ENCODE results near the gene KDM6A. TPM values are rescaled to one million over a fixed set of nuclear protein-coding genes. Genes with fewer than 3 reads are reported as not detected.
"Not testable (repeated sequence)": the region's sequence is repeated elsewhere in the genome, so short reads cannot be mapped to it uniquely, and the experiment has no call there.

Gene KDM6A
- total RNA-seq, 1 experiment from 2014 or later, result 45.0 TPM

DNA sequence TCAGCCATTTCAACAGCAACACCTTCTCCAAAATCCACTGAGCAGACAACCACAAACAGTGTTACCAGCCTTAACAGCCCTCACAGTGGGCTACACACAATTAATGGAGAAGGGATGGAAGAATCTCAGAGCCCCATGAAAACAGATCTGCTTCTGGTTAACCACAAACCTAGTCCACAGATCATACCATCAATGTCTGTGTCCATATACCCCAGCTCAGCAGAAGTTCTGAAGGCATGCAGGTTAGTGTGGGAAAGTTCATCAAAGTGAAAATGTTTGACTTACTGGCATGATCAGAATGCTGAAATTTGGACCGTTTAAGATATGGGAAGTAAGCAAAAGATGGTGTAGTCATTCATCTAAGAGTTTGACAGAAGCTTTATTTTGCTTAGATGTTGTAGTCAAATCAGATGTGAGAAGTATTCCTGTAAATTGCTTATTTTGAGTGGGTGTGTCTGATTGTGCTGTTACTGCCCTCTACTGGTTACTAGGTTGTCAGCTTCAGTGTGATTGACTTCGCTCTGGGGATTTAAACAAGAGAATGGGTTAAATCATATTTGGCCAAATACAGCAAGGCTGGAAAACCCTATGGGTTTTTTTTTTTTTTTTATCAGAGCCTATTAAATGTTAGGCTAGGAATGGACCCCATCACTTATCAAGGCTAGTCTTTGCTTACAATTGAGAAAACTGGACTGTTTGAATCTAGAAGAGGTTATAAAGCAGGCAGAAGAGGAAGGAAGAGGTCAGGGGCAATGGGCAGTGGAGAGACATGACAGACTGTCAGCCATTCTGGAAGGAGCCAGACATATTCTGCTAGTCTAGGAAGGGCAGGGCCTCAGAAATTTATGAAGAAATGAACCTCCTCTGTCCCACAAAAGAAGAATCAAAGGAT, 197.4 kb downstream of the KDM6A start (continued):
- TF ChIP-seq, protein P1, sequence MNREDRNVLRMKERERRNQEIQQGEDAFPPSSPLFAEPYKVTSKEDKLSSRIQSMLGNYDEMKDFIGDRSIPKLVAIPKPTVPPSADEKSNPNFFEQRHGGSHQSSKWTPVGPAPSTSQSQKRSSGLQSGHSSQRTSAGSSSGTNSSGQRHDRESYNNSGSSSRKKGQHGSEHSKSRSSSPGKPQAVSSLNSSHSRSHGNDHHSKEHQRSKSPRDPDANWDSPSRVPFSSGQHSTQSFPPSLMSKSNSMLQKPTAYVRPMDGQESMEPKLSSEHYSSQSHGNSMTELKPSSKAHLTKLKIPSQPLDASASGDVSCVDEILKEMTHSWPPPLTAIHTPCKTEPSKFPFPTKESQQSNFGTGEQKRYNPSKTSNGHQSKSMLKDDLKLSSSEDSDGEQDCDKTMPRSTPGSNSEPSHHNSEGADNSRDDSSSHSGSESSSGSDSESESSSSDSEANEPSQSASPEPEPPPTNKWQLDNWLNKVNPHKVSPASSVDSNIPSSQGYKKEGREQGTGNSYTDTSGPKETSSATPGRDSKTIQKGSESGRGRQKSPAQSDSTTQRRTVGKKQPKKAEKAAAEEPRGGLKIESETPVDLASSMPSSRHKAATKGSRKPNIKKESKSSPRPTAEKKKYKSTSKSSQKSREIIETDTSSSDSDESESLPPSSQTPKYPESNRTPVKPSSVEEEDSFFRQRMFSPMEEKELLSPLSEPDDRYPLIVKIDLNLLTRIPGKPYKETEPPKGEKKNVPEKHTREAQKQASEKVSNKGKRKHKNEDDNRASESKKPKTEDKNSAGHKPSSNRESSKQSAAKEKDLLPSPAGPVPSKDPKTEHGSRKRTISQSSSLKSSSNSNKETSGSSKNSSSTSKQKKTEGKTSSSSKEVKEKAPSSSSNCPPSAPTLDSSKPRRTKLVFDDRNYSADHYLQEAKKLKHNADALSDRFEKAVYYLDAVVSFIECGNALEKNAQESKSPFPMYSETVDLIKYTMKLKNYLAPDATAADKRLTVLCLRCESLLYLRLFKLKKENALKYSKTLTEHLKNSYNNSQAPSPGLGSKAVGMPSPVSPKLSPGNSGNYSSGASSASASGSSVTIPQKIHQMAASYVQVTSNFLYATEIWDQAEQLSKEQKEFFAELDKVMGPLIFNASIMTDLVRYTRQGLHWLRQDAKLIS (CRISPR knock-in tag; IDR thresholded peaks at IDR 0.05; ENCODE audit: borderline replicate concordance), result no peak
- no peak for TF ChIP-seq ZNF138 (CRISPR knock-in tag; conservative IDR thresholded peaks at IDR 0.05)
- TF ChIP-seq, protein P2, sequence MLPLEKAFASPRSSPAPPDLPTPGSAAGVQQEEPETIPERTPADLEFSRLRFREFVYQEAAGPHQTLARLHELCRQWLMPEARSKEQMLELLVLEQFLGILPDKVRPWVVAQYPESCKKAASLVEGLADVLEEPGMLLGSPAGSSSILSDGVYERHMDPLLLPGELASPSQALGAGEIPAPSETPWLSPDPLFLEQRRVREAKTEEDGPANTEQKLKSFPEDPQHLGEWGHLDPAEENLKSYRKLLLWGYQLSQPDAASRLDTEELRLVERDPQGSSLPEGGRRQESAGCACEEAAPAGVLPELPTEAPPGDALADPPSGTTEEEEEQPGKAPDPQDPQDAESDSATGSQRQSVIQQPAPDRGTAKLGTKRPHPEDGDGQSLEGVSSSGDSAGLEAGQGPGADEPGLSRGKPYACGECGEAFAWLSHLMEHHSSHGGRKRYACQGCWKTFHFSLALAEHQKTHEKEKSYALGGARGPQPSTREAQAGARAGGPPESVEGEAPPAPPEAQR (CRISPR knock-in tag; IDR thresholded peaks at IDR 0.05), result no peak
- TF ChIP-seq, protein P3, sequence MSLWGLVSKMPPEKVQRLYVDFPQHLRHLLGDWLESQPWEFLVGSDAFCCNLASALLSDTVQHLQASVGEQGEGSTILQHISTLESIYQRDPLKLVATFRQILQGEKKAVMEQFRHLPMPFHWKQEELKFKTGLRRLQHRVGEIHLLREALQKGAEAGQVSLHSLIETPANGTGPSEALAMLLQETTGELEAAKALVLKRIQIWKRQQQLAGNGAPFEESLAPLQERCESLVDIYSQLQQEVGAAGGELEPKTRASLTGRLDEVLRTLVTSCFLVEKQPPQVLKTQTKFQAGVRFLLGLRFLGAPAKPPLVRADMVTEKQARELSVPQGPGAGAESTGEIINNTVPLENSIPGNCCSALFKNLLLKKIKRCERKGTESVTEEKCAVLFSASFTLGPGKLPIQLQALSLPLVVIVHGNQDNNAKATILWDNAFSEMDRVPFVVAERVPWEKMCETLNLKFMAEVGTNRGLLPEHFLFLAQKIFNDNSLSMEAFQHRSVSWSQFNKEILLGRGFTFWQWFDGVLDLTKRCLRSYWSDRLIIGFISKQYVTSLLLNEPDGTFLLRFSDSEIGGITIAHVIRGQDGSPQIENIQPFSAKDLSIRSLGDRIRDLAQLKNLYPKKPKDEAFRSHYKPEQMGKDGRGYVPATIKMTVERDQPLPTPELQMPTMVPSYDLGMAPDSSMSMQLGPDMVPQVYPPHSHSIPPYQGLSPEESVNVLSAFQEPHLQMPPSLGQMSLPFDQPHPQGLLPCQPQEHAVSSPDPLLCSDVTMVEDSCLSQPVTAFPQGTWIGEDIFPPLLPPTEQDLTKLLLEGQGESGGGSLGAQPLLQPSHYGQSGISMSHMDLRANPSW (CRISPR knock-in tag; conservative IDR thresholded peaks at IDR 0.05; ENCODE audit: low read depth), result no peak
- TF ChIP-seq NFE2L1 (CRISPR knock-in tag; IDR thresholded peaks at IDR 0.05), result no peak
- no peak for TF ChIP-seq MYBL2 (CRISPR knock-in tag; IDR thresholded peaks at IDR 0.05)
- TF ChIP-seq ZNF416 (CRISPR knock-in tag; IDR thresholded peaks at IDR 0.05), result no peak

DNA sequence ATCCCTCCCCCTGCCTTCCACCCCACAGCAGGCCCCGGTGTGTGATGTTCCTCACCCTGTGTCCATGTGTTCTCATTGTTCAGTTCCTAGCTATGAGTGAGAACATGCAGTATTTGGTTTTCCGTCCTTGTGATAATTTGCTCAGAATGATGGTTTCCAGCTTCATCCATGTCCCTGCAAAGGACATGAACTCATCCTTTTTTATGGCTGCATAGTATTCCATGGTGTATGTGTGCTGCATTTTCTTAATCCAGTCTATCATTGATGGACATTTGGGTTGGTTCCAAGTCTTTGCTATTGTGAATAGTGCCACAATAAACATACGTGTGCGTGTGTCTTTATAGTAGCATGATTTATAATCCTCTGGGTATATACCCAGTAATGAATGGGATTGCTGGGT, 200.0 kb downstream of the KDM6A start:
- CTCF ChIA-PET; H3K4me3 Mint-ChIP-seq; H3K9me3 Mint-ChIP-seq; H3K27ac Mint-ChIP-seq; DNase-seq (ENCODE audit: low spot score); H3K27me3 Mint-ChIP-seq (ENCODE audit: low read depth); POLR2A ChIA-PET; H3K4me1 Mint-ChIP-seq; ATAC-seq: not testable (repeated sequence)
- peaks cover 30% of the 10 kb centered on the region for H3K36me3 Mint-ChIP-seq

DNA sequence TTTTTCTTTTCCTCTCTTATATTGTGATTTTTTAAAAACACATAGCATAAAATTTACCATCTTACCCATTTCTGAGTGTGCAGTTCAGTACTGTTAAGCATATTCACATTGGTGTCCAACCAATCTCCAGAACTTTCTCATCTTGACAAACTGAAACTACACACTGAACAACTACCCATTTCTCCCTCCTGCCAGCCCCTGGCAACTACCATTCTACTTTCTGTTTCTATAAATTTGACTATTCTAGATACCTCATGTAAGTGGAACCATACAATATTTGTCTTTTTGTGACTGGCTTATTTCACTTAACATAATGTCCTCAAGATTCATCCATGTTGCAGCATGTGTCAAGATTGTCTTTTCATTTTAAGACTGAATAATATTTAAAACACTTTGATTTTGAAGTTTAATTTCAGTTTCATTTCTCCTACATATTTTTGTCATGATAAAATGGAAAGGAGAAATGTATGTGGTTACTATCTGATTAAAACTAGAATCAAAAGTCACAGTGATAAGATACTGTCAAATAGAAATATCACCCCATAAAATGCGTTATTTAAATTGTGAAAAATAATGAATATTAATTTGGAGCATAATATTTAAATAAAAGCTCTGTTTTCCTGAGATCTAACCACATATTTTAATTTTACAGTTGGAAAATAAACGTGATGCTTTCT, 204.9 kb downstream of the KDM6A start:
- ATAC-seq (no peak), DNase-seq (ENCODE audit: low spot score) (no peak)
- CTCF ChIA-PET, result no interaction called here
- Mint-ChIP-seq H3K27me3 (ENCODE audit: low read depth) (no peaks in the 10 kb centered on the region), H3K4me3 (no peak overlapping the region), H3K4me1 (no peaks in the 10 kb centered on the region), H3K9me3 (no peaks in the 10 kb centered on the region), H3K36me3 (peaks cover 31% of the 10 kb centered on the region), H3K27ac (peak overlapping the region; percentile 76; the same call in 1 of the 2 replicates)
- POLR2A ChIA-PET, result no interaction called here
- TF ChIP-seq FOXP1 (CRISPR knock-in tag; IDR thresholded peaks at IDR 0.05; ENCODE audit: borderline replicate concordance), result no peak
- no peak for TF ChIP-seq ATF1 (CRISPR knock-in tag; IDR thresholded peaks at IDR 0.05)
- TF ChIP-seq, protein P4, sequence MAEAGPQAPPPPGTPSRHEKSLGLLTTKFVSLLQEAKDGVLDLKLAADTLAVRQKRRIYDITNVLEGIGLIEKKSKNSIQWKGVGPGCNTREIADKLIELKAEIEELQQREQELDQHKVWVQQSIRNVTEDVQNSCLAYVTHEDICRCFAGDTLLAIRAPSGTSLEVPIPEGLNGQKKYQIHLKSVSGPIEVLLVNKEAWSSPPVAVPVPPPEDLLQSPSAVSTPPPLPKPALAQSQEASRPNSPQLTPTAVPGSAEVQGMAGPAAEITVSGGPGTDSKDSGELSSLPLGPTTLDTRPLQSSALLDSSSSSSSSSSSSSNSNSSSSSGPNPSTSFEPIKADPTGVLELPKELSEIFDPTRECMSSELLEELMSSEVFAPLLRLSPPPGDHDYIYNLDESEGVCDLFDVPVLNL (CRISPR knock-in tag; IDR thresholded peaks at IDR 0.05; ENCODE audit: borderline replicate concordance, low read depth), result no peak
- no peak for TF ChIP-seq NR2C2 (CRISPR knock-in tag; IDR thresholded peaks at IDR 0.05)
- TF ChIP-seq NR1H2 (CRISPR knock-in tag; IDR thresholded peaks at IDR 0.05), result no peak
- no peak for TF ChIP-seq ZNF671 (CRISPR knock-in tag; IDR thresholded peaks at IDR 0.05)
- no peak for TF ChIP-seq SMAD3 (CRISPR knock-in tag; IDR thresholded peaks at IDR 0.05; ENCODE audit: borderline replicate concordance)
- TF ChIP-seq JUN (CRISPR knock-in tag; IDR thresholded peaks at IDR 0.05), result no peak
- no peak for TF ChIP-seq ZNF121 (CRISPR knock-in tag; IDR thresholded peaks at IDR 0.05)
- TF ChIP-seq, protein P5, sequence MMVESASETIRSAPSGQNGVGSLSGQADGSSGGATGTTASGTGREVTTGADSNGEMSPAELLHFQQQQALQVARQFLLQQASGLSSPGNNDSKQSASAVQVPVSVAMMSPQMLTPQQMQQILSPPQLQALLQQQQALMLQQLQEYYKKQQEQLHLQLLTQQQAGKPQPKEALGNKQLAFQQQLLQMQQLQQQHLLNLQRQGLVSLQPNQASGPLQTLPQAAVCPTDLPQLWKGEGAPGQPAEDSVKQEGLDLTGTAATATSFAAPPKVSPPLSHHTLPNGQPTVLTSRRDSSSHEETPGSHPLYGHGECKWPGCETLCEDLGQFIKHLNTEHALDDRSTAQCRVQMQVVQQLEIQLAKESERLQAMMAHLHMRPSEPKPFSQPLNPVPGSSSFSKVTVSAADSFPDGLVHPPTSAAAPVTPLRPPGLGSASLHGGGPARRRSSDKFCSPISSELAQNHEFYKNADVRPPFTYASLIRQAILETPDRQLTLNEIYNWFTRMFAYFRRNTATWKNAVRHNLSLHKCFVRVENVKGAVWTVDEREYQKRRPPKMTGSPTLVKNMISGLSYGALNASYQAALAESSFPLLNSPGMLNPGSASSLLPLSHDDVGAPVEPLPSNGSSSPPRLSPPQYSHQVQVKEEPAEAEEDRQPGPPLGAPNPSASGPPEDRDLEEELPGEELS (CRISPR knock-in tag; IDR thresholded peaks at IDR 0.05), result no peak

All from WTC11 (cell line).